Measurements from ENCODE around the gene ADGRV1.

GRCh38 chr5:91142386-91142785 is 583.8 kb downstream of the ADGRV1 start:
- TF ChIP-seq CTCF (IDR thresholded peaks at IDR 0.05) (no peak), POLR2A (IDR thresholded peaks at IDR 0.05) (no peak)
